Measurements from ENCODE around the gene LILRA5.
A peak's percentile ranks its signal among the peaks of the same experiment; 100 is the strongest.

- TF ChIP-seq, protein P1, sequence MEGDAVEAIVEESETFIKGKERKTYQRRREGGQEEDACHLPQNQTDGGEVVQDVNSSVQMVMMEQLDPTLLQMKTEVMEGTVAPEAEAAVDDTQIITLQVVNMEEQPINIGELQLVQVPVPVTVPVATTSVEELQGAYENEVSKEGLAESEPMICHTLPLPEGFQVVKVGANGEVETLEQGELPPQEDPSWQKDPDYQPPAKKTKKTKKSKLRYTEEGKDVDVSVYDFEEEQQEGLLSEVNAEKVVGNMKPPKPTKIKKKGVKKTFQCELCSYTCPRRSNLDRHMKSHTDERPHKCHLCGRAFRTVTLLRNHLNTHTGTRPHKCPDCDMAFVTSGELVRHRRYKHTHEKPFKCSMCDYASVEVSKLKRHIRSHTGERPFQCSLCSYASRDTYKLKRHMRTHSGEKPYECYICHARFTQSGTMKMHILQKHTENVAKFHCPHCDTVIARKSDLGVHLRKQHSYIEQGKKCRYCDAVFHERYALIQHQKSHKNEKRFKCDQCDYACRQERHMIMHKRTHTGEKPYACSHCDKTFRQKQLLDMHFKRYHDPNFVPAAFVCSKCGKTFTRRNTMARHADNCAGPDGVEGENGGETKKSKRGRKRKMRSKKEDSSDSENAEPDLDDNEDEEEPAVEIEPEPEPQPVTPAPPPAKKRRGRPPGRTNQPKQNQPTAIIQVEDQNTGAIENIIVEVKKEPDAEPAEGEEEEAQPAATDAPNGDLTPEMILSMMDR (IDR thresholded peaks at IDR 0.05 in 8 of 11, conservative IDR thresholded peaks at IDR 0.05 in 3 of 11): no peak
- TF ChIP-seq POLR2A (IDR thresholded peaks at IDR 0.05): no peak
- TF ChIP-seq POLR2AphosphoS5 (IDR thresholded peaks at IDR 0.05): peak in 1 of 3 donors; percentile 43
Observed at GRCh38 chr19:54275951-54276350, 37.0 kb downstream of the LILRA5 start.
